Spleen (tissue), 7 donors: Measurements from ENCODE around the gene CHRND.

Experiments
- POLR2AphosphoS5 ChIP-seq, 3 donors: sonication (generic); formaldehyde crosslinking; IDR thresholded peaks; one replicate each; pipeline ENCODE4 v1.5.1; 2017; ENCODE audit warnings: antibody characterized with exemption in 3 of 3
- TF ChIP-seq, protein P1 (sequence below), 11 experiments: fragments of 200-600 bp in 7 of 11; fragments of 450-650 bp in 4 of 11; sonication (generic) in 4 of 11; IDR thresholded peaks in 8 of 11; conservative IDR thresholded peaks in 3 of 11; 1 replicate in 7 of 11; 2 replicates in 4 of 11; pipeline versions ENCODE4 v1.4.0 to v1.8.0; 2016 to 2021; ENCODE audit warnings: antibody characterized with exemption in 11 of 11, inconsistent platforms in 4 of 11, mild to moderate bottlenecking in 1 of 11
- donor health status: DM: no; HTN: no; CAD: no; lungs with moderate emphysema.
- donor health status: DM: no; HTN: no; CAD: no.
- donor health status: DM: no; HTN: no; CAD: no.

GRCh38 chr2:232481322-232482140 is 44.4 kb upstream of the CHRND start:
- TF ChIP-seq, protein P1, sequence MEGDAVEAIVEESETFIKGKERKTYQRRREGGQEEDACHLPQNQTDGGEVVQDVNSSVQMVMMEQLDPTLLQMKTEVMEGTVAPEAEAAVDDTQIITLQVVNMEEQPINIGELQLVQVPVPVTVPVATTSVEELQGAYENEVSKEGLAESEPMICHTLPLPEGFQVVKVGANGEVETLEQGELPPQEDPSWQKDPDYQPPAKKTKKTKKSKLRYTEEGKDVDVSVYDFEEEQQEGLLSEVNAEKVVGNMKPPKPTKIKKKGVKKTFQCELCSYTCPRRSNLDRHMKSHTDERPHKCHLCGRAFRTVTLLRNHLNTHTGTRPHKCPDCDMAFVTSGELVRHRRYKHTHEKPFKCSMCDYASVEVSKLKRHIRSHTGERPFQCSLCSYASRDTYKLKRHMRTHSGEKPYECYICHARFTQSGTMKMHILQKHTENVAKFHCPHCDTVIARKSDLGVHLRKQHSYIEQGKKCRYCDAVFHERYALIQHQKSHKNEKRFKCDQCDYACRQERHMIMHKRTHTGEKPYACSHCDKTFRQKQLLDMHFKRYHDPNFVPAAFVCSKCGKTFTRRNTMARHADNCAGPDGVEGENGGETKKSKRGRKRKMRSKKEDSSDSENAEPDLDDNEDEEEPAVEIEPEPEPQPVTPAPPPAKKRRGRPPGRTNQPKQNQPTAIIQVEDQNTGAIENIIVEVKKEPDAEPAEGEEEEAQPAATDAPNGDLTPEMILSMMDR (IDR thresholded peaks at IDR 0.05 in 8 of 11, conservative IDR thresholded peaks at IDR 0.05 in 3 of 11) = no peak
- no peak for TF ChIP-seq POLR2AphosphoS5 (IDR thresholded peaks at IDR 0.05)
